ENCODE results near the gene MED17. TPM values are rescaled to one million over a fixed set of nuclear protein-coding genes. Genes with fewer than 3 reads are reported as not detected.
"Not testable (repeated sequence)": the region's sequence is repeated elsewhere in the genome, so short reads cannot be mapped to it uniquely, and the experiment has no call there.

Gene MED17
- total RNA-seq, 2 donors from 2014 or later, result 38.7 to 42.3 TPM

DNA sequence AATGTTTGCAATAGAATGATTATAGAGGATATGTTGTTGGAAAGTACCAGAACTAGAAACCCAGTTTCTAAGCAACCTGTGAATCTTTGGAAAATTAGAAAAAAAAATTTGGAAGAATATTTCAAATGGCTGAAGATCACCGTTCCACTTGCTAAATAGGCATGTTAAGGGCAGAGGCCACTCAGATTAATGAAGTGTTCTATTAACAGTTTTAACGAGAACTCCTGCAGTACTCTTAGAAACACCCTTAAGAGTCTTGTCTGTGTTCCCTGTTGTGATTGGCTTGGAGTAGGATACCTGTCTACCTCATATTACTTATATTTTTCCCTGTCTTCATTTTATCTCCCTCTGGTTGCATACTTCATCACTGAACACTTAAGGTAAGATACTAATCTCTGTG, 38.0 kb upstream of the MED17 start:
- Mint-ChIP-seq H3K9me3 (no peaks in the 10 kb centered on the region), H3K4me3 (no peak overlapping the region), H3K36me3 (ENCODE audit: low read depth) (peaks cover 52% of the 10 kb centered on the region), H3K4me1 (peaks cover 5% of the 10 kb centered on the region), H3K27me3 (no peaks in the 10 kb centered on the region), H3K27ac (no peak overlapping the region)
- ATAC-seq (replicated peaks), result no peak

DNA sequence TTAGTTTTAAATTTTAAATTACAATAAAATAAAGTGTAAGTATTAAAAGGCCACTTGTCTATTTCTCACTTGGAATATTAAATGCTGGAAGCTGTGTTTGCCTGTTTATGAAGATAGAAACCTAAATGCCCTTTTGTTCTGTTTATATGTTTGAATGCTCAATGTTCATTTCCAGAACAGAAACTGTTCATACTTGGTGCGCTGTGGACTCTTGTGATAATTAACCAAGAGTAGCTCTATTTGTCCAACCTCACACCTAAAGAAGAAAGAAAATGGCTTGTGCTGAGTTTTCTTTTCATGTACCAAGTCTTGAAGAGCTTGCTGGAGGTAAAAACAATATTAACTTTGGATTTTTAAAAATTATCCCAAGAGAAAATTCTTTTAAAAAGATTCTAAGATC, 37.0 kb upstream of the MED17 start:
- Mint-ChIP-seq H3K27ac (no peak overlapping the region), H3K4me3 (no peak overlapping the region), H3K4me1 (peaks cover 6% of the 10 kb centered on the region), H3K27me3 (no peaks in the 10 kb centered on the region), H3K36me3 (ENCODE audit: low read depth) (peaks cover 44% of the 10 kb centered on the region), H3K9me3 (no peaks in the 10 kb centered on the region)
- no peak for ATAC-seq (replicated peaks)

DNA sequence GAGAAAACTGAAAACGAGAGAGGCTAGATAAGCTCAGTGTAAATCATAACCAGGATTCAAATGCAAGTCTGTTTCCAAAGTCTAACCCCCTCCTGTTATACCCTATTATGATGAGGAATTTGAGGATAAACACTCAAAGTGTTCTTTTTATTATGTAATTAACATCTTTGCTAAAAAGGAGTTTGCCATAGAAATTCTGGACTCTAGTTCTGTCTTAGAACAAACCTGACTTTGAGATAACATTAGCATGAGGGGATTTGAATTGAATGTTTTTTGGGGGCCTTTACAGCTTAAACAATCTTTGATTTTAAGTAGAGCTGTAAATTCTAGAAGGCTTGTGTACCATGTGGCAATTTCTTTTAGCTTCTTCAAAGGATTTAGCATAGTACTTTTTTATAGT, 33.1 kb upstream of the MED17 start:
- Mint-ChIP-seq H3K36me3 (ENCODE audit: low read depth) (peaks cover 62% of the 10 kb centered on the region), H3K27me3 (no peaks in the 10 kb centered on the region), H3K4me1 (peaks cover 4% of the 10 kb centered on the region), H3K27ac (no peak overlapping the region), H3K4me3 (no peak overlapping the region), H3K9me3 (no peaks in the 10 kb centered on the region)
- ATAC-seq (replicated peaks), result no peak

DNA sequence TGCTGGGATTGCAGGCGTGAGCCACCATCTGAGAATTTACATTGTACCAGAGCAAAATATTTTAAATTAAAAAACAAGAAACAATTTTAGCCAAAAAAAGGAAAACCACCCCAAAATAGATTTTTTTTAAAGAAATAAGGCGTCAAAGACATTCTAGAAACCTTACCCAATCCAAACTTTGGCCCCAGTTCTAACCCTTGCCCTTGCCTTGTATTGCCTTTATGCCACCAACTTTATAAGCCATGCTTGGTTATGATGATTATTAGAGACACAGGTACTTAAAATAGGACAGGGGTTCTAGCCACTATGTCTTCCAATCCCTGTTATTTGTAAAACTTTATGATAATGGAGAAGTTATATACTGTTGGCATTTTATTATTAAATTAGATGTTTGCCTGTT, 30.8 kb upstream of the MED17 start:
- H3K27me3 Mint-ChIP-seq, result no peaks in the 10 kb centered on the region
- no peak overlapping the region for H3K4me3 Mint-ChIP-seq
- H3K27ac Mint-ChIP-seq, result no peak overlapping the region

DNA sequence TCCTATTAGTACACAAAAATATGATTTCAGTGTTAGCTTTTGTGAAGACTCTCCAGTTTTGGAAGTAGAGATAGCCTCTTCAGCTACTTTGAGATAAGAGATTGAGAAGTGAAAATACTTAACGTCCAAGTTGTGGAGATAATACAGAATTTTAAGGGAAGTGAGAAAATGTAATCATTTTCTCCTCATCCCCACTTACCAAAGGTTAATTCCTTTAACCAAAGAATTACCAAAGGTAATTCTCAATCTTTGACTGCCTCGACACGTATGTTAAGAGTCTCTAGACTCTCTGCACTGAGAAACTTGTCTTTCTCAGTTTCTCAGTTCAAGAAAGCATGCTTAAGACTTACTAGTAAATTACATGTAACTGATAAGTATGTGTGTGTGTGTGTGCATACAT, 27.3 kb upstream of the MED17 start:
- H3K27me3 Mint-ChIP-seq, result no peaks in the 10 kb centered on the region
- H3K36me3 Mint-ChIP-seq (ENCODE audit: low read depth), result peaks cover 83% of the 10 kb centered on the region
- H3K9me3 Mint-ChIP-seq, result no peaks in the 10 kb centered on the region
- no peak for ATAC-seq (replicated peaks)
- H3K27ac Mint-ChIP-seq, result no peak overlapping the region
- H3K4me1 Mint-ChIP-seq, result peaks cover 4% of the 10 kb centered on the region
- H3K4me3 Mint-ChIP-seq, result no peak overlapping the region

More for the DNA sequence above, 30.8 kb upstream of the MED17 start:
- Mint-ChIP-seq H3K9me3 (no peaks in the 10 kb centered on the region), H3K4me1 (peaks cover 4% of the 10 kb centered on the region), H3K36me3 (ENCODE audit: low read depth) (peaks cover 75% of the 10 kb centered on the region)
- ATAC-seq (replicated peaks), result no peak

DNA sequence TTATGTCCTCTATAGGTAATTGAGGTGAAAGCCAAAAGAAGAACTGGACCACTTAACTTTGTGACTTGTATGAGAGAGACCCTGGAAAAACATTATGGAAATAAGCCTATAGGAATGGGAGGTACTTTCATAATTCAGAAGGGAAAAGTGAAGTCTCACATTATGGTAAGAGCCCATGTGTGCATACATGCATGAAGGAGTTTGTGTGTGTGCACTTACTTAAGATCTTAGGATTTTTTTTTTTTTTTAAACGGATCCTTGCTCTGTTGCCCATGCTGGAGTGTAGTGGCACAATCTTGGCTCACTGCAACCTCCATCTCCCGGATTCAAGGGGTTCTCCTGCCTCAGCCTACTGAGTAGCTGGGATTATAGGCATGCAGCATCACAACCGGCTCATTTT, 26.8 kb upstream of the MED17 start:
- H3K4me1 Mint-ChIP-seq, result peaks cover under 1% of the 10 kb centered on the region
- no peak overlapping the region for H3K27ac Mint-ChIP-seq
- no peaks in the 10 kb centered on the region for H3K27me3 Mint-ChIP-seq
- no peaks in the 10 kb centered on the region for H3K9me3 Mint-ChIP-seq
- no peak overlapping the region for H3K4me3 Mint-ChIP-seq
- no peak for ATAC-seq (replicated peaks)
- peaks cover 83% of the 10 kb centered on the region for H3K36me3 Mint-ChIP-seq (ENCODE audit: low read depth)

DNA sequence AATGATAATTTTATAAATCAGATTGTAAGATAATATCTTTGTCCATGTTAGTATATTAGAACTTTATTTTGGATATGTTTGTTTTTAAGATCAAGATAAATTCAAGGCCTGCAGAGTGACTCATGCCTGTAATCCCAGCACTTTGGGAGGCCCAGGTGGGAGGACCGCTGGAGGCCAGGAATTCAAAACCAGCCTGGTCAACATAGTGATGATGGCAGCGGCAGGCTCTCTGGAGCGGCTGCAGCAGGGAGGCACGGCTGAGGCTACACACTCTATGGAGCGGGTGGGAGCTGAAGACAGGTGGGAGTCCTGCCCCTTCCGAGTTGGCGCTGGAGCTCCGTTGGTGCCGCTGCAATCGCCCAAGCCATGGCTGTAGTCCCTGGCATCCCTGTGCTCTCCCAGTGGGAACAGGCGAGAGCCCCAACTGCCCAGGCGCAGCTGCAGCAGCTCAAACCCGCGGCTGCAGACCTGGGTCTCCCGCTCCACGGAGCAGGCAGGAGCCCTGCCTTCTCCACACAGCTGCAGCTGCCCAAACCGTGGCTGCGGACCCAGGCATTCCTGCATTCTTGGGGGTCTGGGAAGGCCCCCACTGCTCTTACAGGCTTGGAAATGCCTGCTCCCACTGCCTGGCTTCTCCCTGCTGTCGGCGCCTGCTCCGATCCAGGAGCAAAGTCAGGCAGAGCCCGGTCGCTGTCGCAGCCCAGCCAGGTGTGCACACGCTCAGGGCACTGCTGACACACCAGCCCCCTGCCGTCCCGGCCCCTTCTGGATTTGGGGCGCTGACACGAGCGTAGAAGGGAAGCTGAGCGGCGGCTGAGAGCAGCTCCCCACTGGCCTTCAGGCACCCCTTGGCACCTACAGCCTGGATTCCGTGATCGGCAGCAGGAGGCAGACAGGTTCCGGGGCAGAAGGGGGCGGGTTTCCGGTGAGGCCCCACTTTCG, 25.9 kb upstream of the MED17 start:
- H3K36me3 Mint-ChIP-seq (ENCODE audit: low read depth), result peaks cover 83% of the 10 kb centered on the region
- no peak overlapping the region for H3K4me3 Mint-ChIP-seq
- no peak overlapping the region for H3K27ac Mint-ChIP-seq
- H3K9me3 Mint-ChIP-seq, result no peaks in the 10 kb centered on the region
- ATAC-seq (replicated peaks), result no peak
- H3K27me3 Mint-ChIP-seq, result no peaks in the 10 kb centered on the region
- no peaks in the 10 kb centered on the region for H3K4me1 Mint-ChIP-seq

DNA sequence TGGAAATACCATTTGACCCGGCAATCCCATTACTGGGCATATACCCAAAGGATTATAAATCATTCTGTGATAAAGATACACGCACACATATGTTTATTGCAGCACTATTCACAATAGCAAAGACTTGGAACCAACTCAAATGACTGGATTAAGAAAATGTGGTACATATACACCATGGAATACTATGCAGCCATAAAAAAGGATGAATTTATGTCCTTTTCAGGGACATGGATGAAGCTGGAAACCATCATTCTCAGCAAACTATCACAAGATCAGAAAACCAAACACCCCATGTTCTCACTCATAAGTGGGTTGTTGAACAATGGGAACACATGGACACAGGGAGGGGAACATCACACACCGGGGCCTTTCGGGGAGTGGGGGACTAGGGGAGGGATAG, 25.0 kb upstream of the MED17 start:
- ATAC-seq (replicated peaks); H3K4me1 Mint-ChIP-seq; H3K27me3 Mint-ChIP-seq; H3K27ac Mint-ChIP-seq; H3K4me3 Mint-ChIP-seq; H3K9me3 Mint-ChIP-seq: not testable (repeated sequence)
- H3K36me3 Mint-ChIP-seq (ENCODE audit: low read depth), result peaks cover 82% of the 10 kb centered on the region

DNA sequence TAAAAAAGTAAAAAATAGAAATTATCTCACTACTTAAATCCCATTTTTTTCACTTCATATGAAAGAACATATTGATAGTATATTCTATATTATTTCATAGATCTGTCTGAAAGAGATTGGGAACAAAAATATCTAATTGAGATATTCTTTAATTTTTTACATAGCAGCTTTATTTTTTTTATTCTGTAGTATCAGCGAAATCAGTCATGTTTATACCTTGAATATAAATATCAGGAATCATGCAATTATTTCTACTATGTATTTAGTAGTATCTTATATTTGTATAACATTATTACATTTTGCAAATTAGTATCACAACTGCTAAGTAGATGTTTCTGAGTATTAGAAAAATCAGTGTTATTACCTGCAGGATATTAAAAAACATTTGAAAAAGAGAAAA, 22.2 kb upstream of the MED17 start:
- ATAC-seq (replicated peaks), result no peak
- Mint-ChIP-seq H3K9me3 (no peaks in the 10 kb centered on the region), H3K27me3 (no peaks in the 10 kb centered on the region), H3K4me1 (no peaks in the 10 kb centered on the region), H3K4me3 (no peak overlapping the region), H3K36me3 (ENCODE audit: low read depth) (peaks cover 82% of the 10 kb centered on the region), H3K27ac (no peak overlapping the region)

DNA sequence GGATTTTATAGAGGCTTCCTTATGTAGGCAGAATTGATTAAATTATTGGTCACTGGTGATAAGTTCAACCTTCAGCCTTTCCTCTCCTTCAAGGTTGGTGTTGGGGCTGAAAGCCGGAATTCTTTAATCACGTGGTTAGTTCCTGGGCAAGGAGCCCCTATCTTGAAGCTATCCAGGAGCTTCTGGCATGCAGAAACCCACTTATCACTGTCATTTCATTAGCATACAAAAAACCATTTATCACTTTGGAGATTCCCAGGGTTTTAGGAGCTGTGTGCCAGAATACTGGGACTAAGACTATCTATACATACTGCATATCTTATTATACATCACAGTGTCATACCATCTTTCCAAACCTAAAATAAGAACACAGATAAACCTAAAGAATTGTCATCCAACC, 18.5 kb upstream of the MED17 start:
- Mint-ChIP-seq H3K27ac (no peak overlapping the region), H3K4me3 (no peak overlapping the region), H3K36me3 (ENCODE audit: low read depth) (peaks cover 51% of the 10 kb centered on the region), H3K9me3 (no peaks in the 10 kb centered on the region), H3K27me3 (no peaks in the 10 kb centered on the region), H3K4me1 (no peaks in the 10 kb centered on the region)
- ATAC-seq (replicated peaks), result no peak

DNA sequence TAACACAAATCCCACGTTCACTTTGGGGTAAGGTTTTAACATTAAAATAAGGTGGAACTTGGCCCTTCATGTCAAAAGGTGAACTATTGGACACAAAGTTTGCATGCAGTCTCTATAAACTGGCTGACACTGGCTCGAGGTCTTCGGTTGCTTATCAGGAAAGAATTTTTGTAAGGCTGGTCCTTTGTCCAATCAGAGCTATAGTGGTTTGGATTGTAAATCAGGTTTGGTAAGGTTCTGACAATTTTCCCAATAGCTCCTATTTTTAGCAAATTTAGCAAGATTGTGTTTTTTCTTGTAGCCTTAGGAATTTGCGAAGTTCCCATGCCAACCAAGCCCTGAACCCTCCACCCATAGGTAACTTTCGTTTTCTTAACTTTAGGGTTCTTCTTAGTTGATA, 17.6 kb upstream of the MED17 start:
- ATAC-seq (replicated peaks), result no peak
- Mint-ChIP-seq H3K4me3 (no peak overlapping the region), H3K9me3 (no peaks in the 10 kb centered on the region), H3K4me1 (no peaks in the 10 kb centered on the region), H3K27me3 (no peaks in the 10 kb centered on the region), H3K27ac (no peak overlapping the region), H3K36me3 (ENCODE audit: low read depth) (peaks cover 42% of the 10 kb centered on the region)

DNA sequence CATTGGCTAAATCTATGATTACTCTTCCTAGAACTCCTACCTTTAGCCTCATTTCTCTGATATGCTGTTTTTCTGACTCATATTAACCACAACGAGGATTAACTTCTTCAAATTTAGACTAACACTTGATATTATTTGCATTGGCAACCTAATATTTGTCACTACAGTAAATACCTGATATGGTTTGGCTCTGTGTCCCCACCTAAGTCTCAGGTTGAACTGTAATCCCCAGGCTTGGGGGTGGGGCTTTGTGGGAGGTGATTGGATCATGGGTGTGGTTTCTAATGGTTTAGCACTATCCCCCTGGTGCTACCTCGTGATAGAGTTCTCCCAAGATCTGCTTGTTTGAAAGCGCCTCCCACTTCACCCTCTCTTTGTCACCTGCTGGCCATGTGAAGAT, 17.1 kb upstream of the MED17 start:
- Mint-ChIP-seq H3K36me3 (ENCODE audit: low read depth) (peaks cover 38% of the 10 kb centered on the region), H3K27me3 (no peaks in the 10 kb centered on the region), H3K4me1 (no peaks in the 10 kb centered on the region), H3K4me3 (no peak overlapping the region), H3K27ac (no peak overlapping the region), H3K9me3 (no peaks in the 10 kb centered on the region)
- no peak for ATAC-seq (replicated peaks)

DNA sequence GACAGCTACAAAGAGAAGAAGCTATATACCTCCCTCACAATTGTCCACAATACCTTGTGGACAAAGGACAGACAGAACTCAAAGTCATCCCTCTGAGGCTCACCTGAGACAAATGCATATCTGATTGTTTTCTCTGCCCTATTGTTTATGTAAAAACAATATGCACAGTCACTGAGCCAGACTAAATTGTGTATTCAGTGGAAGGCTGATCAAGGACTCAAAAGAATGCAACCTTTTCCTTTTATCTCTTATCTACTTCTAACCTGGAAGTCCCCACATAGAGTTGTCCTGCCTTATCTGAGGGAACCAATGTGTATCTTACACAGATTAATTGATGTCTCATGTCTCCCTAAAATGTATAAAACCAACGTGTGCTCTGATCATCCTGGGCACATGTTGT, 13.9 kb upstream of the MED17 start:
- Mint-ChIP-seq H3K27ac (no peak overlapping the region), H3K4me3 (no peak overlapping the region), H3K36me3 (ENCODE audit: low read depth) (peaks cover 9% of the 10 kb centered on the region), H3K27me3 (no peaks in the 10 kb centered on the region), H3K4me1 (no peaks in the 10 kb centered on the region), H3K9me3 (no peaks in the 10 kb centered on the region)
- no peak for ATAC-seq (replicated peaks)

DNA sequence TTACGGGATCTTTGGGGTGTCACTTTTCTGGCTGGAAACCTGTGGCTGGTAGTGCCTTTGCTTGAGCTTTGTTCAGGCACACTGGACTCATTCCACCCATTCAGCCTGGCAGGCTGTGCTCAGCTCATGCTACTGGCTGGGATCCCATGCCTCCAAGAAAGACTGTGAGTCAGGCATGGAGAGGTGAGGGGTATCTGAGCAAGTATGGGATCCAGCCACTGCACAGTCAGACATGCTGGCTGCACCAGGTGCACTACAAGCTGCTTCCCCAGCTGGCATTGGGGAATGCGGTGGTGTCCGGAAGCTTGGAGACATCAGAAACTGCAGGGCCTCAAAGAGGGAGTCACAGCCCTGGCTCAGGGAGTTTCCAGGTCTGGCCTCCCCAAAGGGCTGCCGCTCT, 12.0 kb upstream of the MED17 start:
- no peaks in the 10 kb centered on the region for H3K36me3 Mint-ChIP-seq (ENCODE audit: low read depth)
- H3K27ac Mint-ChIP-seq, result no peak overlapping the region
- H3K9me3 Mint-ChIP-seq, result no peaks in the 10 kb centered on the region
- H3K27me3 Mint-ChIP-seq, result no peaks in the 10 kb centered on the region
- no peak for ATAC-seq (replicated peaks)
- H3K4me3 Mint-ChIP-seq, result no peak overlapping the region
- no peaks in the 10 kb centered on the region for H3K4me1 Mint-ChIP-seq

DNA sequence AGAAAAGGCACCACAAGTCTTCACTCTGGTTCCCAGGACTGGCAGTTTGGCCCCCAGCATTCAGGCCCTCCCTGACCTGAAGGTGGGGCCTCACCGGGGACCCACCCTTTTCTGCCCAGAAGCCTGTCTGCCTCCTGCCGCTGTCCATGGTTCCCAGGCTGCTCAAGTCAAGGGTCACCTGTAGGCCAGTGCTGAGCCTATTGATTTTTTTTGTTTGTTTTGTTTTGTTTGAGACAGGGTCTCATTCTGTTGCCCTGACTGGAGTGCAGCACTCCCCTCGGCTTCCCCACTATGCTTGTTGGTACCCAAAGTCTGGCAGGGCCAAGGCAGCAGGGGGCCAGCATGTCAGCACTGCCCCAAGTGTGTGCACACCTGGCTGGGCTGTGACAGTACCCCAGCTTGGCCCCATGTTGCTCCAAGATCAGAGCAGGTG, 11.0 kb upstream of the MED17 start:
- no peaks in the 10 kb centered on the region for H3K27me3 Mint-ChIP-seq
- no peak for ATAC-seq (replicated peaks)
- H3K9me3 Mint-ChIP-seq, result no peaks in the 10 kb centered on the region
- no peak overlapping the region for H3K27ac Mint-ChIP-seq
- H3K4me1 Mint-ChIP-seq, result no peaks in the 10 kb centered on the region
- no peak overlapping the region for H3K4me3 Mint-ChIP-seq
- no peaks in the 10 kb centered on the region for H3K36me3 Mint-ChIP-seq (ENCODE audit: low read depth)

Measured in activated T-helper 17 cell treated with anti-CD3 and anti-CD28 coated beads, Interleukin-2, amount 50 U/mL, for 72 hours (primary cell).